ENCODE data around the gene BCL6.

- TF ChIP-seq SP1 (IDR thresholded peaks at IDR 0.05) = no peak
- TF ChIP-seq, protein P1, sequence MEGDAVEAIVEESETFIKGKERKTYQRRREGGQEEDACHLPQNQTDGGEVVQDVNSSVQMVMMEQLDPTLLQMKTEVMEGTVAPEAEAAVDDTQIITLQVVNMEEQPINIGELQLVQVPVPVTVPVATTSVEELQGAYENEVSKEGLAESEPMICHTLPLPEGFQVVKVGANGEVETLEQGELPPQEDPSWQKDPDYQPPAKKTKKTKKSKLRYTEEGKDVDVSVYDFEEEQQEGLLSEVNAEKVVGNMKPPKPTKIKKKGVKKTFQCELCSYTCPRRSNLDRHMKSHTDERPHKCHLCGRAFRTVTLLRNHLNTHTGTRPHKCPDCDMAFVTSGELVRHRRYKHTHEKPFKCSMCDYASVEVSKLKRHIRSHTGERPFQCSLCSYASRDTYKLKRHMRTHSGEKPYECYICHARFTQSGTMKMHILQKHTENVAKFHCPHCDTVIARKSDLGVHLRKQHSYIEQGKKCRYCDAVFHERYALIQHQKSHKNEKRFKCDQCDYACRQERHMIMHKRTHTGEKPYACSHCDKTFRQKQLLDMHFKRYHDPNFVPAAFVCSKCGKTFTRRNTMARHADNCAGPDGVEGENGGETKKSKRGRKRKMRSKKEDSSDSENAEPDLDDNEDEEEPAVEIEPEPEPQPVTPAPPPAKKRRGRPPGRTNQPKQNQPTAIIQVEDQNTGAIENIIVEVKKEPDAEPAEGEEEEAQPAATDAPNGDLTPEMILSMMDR (IDR thresholded peaks at IDR 0.05; ENCODE audit: low read depth, low read length, missing input control) = no peak
- TF ChIP-seq RXRA (IDR thresholded peaks at IDR 0.05) = no peak
These were observed 18.8 kb upstream of the BCL6 start for GRCh38 chr3:187763850-187764648.

Measured in liver (tissue), 3 donors.